Measurements from ENCODE around the gene ADGRF3. TPM values are rescaled to one million over a fixed set of nuclear protein-coding genes. Genes with fewer than 3 reads are reported as not detected.

The ADGRF3 gene
- total RNA-seq, 1 experiment from 2014 or later = not detected

DNA sequence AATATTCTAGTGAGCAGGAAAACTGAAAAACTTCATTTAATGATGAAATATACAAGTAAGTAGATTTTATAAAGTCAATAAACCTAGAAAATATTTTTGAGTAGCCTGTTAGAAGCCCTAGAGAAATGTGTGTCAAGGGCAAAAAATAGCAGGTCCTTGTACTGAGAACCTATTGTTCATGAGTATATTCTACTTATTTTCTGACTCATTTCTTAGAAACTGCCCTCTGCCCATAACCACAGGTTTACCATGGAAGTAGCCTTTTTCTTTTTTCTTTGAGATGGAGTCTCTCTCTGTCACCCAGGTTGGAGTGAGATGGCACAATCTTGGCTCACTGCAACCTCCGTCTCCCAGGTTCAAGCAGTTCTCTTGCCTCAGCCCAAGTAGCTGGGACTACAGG is 20.1 kb downstream of the ADGRF3 start:
- CTCF ChIA-PET = no interaction called here
- Histone ChIP-seq H3K4me3 (replicated peaks in 1 of 2; ENCODE audit: low read depth in 1 of 2, low read length in 2 of 2) (no peak overlapping the region), H3K27ac (ENCODE audit: low read depth, low read length) (no peak overlapping the region), H3K9me2 (ENCODE audit: insufficient read depth) (no peaks in the 10 kb centered on the region), H3K9me3 (ENCODE audit: control insufficient read depth in 1 of 2, insufficient read depth in 1 of 2, low read depth in 1 of 2, low read length in 2 of 2) (no peaks in the 10 kb centered on the region), H4K20me1 (ENCODE audit: insufficient read depth) (no peaks in the 10 kb centered on the region), H3K79me2 (ENCODE audit: insufficient read depth, low read length) (no peaks in the 10 kb centered on the region), H3K4me1 (ENCODE audit: control insufficient read depth in 1 of 2, insufficient read depth in 2 of 2, low read length in 2 of 2) (peaks cover 4 to 9% of the 10 kb centered on the region in 2 experiments; a peak in 3 of 4 replicates), H3K27me3 (ENCODE audit: insufficient read depth, low read length) (no peaks in the 10 kb centered on the region), H3K36me3 (ENCODE audit: control insufficient read depth in 1 of 2, insufficient read depth in 2 of 2, low read length in 2 of 2) (no peaks in the 10 kb centered on the region), H3K9ac (ENCODE audit: low read length) (no peak overlapping the region), H3K4me2 (ENCODE audit: low read length) (no peak overlapping the region), H2AFZ (ENCODE audit: low read depth, low read length, poor library complexity, severe bottlenecking) (no peak overlapping the region)
- TF ChIP-seq, protein P1, sequence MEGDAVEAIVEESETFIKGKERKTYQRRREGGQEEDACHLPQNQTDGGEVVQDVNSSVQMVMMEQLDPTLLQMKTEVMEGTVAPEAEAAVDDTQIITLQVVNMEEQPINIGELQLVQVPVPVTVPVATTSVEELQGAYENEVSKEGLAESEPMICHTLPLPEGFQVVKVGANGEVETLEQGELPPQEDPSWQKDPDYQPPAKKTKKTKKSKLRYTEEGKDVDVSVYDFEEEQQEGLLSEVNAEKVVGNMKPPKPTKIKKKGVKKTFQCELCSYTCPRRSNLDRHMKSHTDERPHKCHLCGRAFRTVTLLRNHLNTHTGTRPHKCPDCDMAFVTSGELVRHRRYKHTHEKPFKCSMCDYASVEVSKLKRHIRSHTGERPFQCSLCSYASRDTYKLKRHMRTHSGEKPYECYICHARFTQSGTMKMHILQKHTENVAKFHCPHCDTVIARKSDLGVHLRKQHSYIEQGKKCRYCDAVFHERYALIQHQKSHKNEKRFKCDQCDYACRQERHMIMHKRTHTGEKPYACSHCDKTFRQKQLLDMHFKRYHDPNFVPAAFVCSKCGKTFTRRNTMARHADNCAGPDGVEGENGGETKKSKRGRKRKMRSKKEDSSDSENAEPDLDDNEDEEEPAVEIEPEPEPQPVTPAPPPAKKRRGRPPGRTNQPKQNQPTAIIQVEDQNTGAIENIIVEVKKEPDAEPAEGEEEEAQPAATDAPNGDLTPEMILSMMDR (IDR thresholded peaks at IDR 0.05 in 2 of 3, conservative IDR thresholded peaks at IDR 0.05 in 1 of 3; ENCODE audit: borderline replicate concordance in 1 of 3, insufficient read depth in 1 of 3, low read depth in 2 of 3, low read length in 2 of 3) = no peak
- TF ChIP-seq POLR2A (IDR thresholded peaks at IDR 0.05; ENCODE audit: borderline replicate concordance, extremely low read depth, insufficient read depth, insufficient read length) (no peak), ELF1 (IDR thresholded peaks at IDR 0.05; ENCODE audit: borderline replicate concordance, low read depth) (no peak), EZH2 (IDR thresholded peaks at IDR 0.05) (no peak), SIN3A (IDR thresholded peaks at IDR 0.05; ENCODE audit: low read depth) (no peak), TCF7L2 (IDR thresholded peaks at IDR 0.05; ENCODE audit: borderline replicate concordance, extremely low read depth, insufficient read depth, insufficient read length) (no peak), EZH2phosphoT487 (IDR thresholded peaks at IDR 0.05; ENCODE audit: borderline replicate concordance) (no peak), JUND (IDR thresholded peaks at IDR 0.05) (no peak), SRF (IDR thresholded peaks at IDR 0.05; ENCODE audit: low read depth) (no peak), ZNF274 (IDR thresholded peaks at IDR 0.05; ENCODE audit: low read depth, low read length) (no peak), SP1 (IDR thresholded peaks at IDR 0.05; ENCODE audit: low read depth) (no peak), YY1 (IDR thresholded peaks at IDR 0.05; ENCODE audit: extremely low read depth, insufficient replicate concordance, low read depth, low read length) (no peak), EGR1 (IDR thresholded peaks at IDR 0.05; ENCODE audit: low read depth) (no peak), FOSL1 (IDR thresholded peaks at IDR 0.05; ENCODE audit: low read depth) (no peak), POLR2AphosphoS5 (IDR thresholded peaks at IDR 0.05; ENCODE audit: low read depth, low read length) (no peak), CBX3 (IDR thresholded peaks at IDR 0.05; ENCODE audit: low read depth) (no peak), RAD21 (IDR thresholded peaks at IDR 0.05; ENCODE audit: low read depth) (no peak), CEBPB (IDR thresholded peaks at IDR 0.05; ENCODE audit: low read depth) (no peak)
- TF ChIP-seq, protein P2, sequence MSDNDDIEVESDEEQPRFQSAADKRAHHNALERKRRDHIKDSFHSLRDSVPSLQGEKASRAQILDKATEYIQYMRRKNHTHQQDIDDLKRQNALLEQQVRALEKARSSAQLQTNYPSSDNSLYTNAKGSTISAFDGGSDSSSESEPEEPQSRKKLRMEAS (IDR thresholded peaks at IDR 0.05) = no peak
- TF ChIP-seq, protein P3, sequence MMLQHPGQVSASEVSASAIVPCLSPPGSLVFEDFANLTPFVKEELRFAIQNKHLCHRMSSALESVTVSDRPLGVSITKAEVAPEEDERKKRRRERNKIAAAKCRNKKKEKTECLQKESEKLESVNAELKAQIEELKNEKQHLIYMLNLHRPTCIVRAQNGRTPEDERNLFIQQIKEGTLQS (IDR thresholded peaks at IDR 0.05) = no peak
- intact Hi-C loops (cut with micrococcal nuclease) = loop anchor here (5.0 kb wide), 1 partner anchor 374 kb away; no protein-coding TSS in a partner anchor
- POLR2A ChIA-PET = interaction anchor here (1.0 kb wide), 1 partner anchor 19 kb away, joined by 3 read pairs; the partner anchor contains the start of gene SELENOI
- DNase-seq (ENCODE audit: low read depth, low spot score) (no peak), ATAC-seq (no peak)
- BruUV-seq (replicated peaks) = no TSS peak
- RAD21 ChIA-PET (ENCODE audit: low non-redundant PET in 1 of 2, low total read pairs in 2 of 2, uncharacterized antibody in 2 of 2, unreplicated experiment in 2 of 2) = no interaction called here
